ENCODE results near the gene CALD1. TPM values are rescaled to one million over a fixed set of nuclear protein-coding genes. Genes with fewer than 3 reads are reported as not detected.

The CALD1 gene
- total RNA-seq, 1 experiment from 2014 or later: 107 TPM

DNA sequence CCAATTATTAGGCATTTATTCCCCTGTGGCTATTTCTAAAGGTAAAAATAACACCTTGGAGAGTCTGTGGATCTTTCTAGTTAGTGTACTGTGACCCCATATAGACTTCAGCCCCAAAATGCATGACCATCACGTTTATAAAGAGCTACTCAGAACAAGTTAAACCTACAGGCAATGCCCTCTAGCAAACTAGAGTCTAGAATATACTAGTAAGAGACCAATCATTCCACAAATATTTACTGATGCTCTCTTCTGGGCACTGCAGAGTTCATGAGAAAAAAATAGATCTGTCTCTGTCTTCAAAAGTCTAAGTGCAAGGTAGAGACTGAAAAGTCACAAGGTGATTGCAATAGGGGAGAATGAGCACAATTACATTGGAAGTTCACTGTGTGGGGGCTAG is 20.5 kb upstream of the CALD1 start:
- H3K79me2 ChIP-seq (ENCODE audit: insufficient read depth, low read length): no peaks in the 10 kb centered on the region
- no peaks in the 10 kb centered on the region for H4K20me1 ChIP-seq (ENCODE audit: control insufficient read depth, insufficient read depth, insufficient read length)
- H3K79me1 ChIP-seq (ENCODE audit: insufficient read depth, low read depth, low read length, poor library complexity, severe bottlenecking): no peaks in the 10 kb centered on the region
- H2BK20ac ChIP-seq (ENCODE audit: low read depth, low read length, poor library complexity, severe bottlenecking): no peak overlapping the region
- no peak overlapping the region for H3K27ac ChIP-seq (ENCODE audit: insufficient read length, low read depth, low read length)
- H3K27me3 ChIP-seq (ENCODE audit: insufficient read depth, low read length): no peaks in the 10 kb centered on the region
- no peak overlapping the region for H3K18ac ChIP-seq (ENCODE audit: insufficient read length, low read depth, low read length)
- H3K23me2 ChIP-seq (ENCODE audit: insufficient read length, low read depth, low read length, poor library complexity, severe bottlenecking): no peaks in the 10 kb centered on the region
- Mint-ChIP-seq H3K36me3 (ENCODE audit: insufficient read depth in 1 of 3, low read depth in 3 of 3) (no peaks in the 10 kb centered on the region), H3K27me3 (ENCODE audit: low read depth) (no peaks in the 10 kb centered on the region), H3K27ac (no peak overlapping the region), H3K4me1 (no peaks in the 10 kb centered on the region), H3K9me3 (no peaks in the 10 kb centered on the region; a peak in 1 of 5 replicates), H3K4me3 (no peak overlapping the region)
- no peaks in the 10 kb centered on the region for H3K9me3 ChIP-seq (ENCODE audit: control insufficient read depth, low read depth, low read length)
- H2BK5ac ChIP-seq (ENCODE audit: insufficient read length, low read length): no peak overlapping the region
- H3K14ac ChIP-seq (ENCODE audit: insufficient read depth, low read length): no peak overlapping the region
- TF ChIP-seq, protein P1, sequence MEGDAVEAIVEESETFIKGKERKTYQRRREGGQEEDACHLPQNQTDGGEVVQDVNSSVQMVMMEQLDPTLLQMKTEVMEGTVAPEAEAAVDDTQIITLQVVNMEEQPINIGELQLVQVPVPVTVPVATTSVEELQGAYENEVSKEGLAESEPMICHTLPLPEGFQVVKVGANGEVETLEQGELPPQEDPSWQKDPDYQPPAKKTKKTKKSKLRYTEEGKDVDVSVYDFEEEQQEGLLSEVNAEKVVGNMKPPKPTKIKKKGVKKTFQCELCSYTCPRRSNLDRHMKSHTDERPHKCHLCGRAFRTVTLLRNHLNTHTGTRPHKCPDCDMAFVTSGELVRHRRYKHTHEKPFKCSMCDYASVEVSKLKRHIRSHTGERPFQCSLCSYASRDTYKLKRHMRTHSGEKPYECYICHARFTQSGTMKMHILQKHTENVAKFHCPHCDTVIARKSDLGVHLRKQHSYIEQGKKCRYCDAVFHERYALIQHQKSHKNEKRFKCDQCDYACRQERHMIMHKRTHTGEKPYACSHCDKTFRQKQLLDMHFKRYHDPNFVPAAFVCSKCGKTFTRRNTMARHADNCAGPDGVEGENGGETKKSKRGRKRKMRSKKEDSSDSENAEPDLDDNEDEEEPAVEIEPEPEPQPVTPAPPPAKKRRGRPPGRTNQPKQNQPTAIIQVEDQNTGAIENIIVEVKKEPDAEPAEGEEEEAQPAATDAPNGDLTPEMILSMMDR (conservative IDR thresholded peaks at IDR 0.05): no peak
- H3K4me1 ChIP-seq (ENCODE audit: insufficient read depth, low read length): no peaks in the 10 kb centered on the region
- WGBS (ENCODE audit: extremely low coverage, insufficient read length, low lambda C conversion rate): no CpG with 5 or more reads among the region's 1 CpG
- no peak overlapping the region for H3K56ac ChIP-seq (ENCODE audit: insufficient read length, low read depth, low read length)
- H2BK12ac ChIP-seq (ENCODE audit: insufficient read length, low read depth, low read length): no peak overlapping the region
- no peak overlapping the region for H4K5ac ChIP-seq (ENCODE audit: insufficient read length, low read depth, low read length)
- no peak overlapping the region for H2BK15ac ChIP-seq (ENCODE audit: low read depth, low read length)
- DNase-seq: no peak
- H3K23ac ChIP-seq (ENCODE audit: insufficient read length, low read depth, low read length): no peak overlapping the region
- no peak overlapping the region for H3K4ac ChIP-seq (ENCODE audit: low read depth, low read length)
- H3K9ac ChIP-seq (ENCODE audit: extremely low read depth, insufficient read length, low read length): no peak overlapping the region
- H4K8ac ChIP-seq (replicated peaks; ENCODE audit: insufficient read length, low read depth, low read length): no peak overlapping the region
- no peak overlapping the region for H2AK5ac ChIP-seq (ENCODE audit: insufficient read length, low read length)
- H2AFZ ChIP-seq (ENCODE audit: low read length): no peak overlapping the region
- H3K4me2 ChIP-seq (ENCODE audit: insufficient read depth, insufficient read length, low read length): no peak overlapping the region
- no peak overlapping the region for H3T11ph ChIP-seq (ENCODE audit: low read length)
- H2BK120ac ChIP-seq (ENCODE audit: low read depth, low read length, poor library complexity, severe bottlenecking): no peak overlapping the region
- H4K91ac ChIP-seq (ENCODE audit: insufficient read length, low read depth, low read length): no peak overlapping the region

Measured in H9 (cell line).